HepG2 (cell line): ENCODE results near the gene MYADML2. TPM values are rescaled to one million over a fixed set of nuclear protein-coding genes. Genes with fewer than 3 reads are reported as not detected.

Experiments
- ATF7-NPFF ChIP-seq: sonication (generic); formaldehyde crosslinking; IDR thresholded peaks from 2 replicates; pipeline ENCODE4 v1.8.1; 2023; ENCODE audit warnings: mild to moderate bottlenecking, low read depth, missing genetic modification reagents, moderate library complexity
- GTF3A ChIP-seq: sonication (generic); formaldehyde crosslinking; conservative IDR thresholded peaks from 2 replicates; pipeline ENCODE4 v1.4.0; 2020; ENCODE audit warnings: mild to moderate bottlenecking, missing genetic modification reagents
- HOXA7 ChIP-seq: sonication (generic); formaldehyde crosslinking; IDR thresholded peaks from 2 replicates; pipeline ENCODE4 v1.8.1; 2022; ENCODE audit warnings: mild to moderate bottlenecking, missing genetic modification reagents, moderate library complexity
- IRF1 ChIP-seq: sonication (generic); formaldehyde crosslinking; IDR thresholded peaks from 2 replicates; pipeline ENCODE4 v1.4.0; 2020; ENCODE audit warnings: low read depth, mild to moderate bottlenecking, missing genetic modification reagents
- KLF16 ChIP-seq, 2 experiments: sonication (generic) in 1 of 2; formaldehyde crosslinking in 1 of 2; IDR thresholded peaks; 2 replicates each; pipeline versions ENCODE4 v1.6.1 to v1.8.0; 2016 to 2023; ENCODE audit warnings: missing genetic modification reagents in 2 of 2, missing compliant biosample characterization in 1 of 2
- SMARCE1 ChIP-seq: fragments of 450-650 bp; IDR thresholded peaks from 2 replicates; pipeline ENCODE4 v1.6.1; 2017; ENCODE audit warnings: borderline replicate concordance
- SPEN ChIP-seq: sonication (generic); formaldehyde crosslinking; IDR thresholded peaks from 2 replicates; pipeline ENCODE4 v1.5.1; 2020; ENCODE audit warnings: low read depth, mild to moderate bottlenecking, missing genetic modification reagents
- ZBTB39 ChIP-seq: sonication (generic); formaldehyde crosslinking; IDR thresholded peaks from 2 replicates; pipeline ENCODE4 v1.5.0; 2020; ENCODE audit warnings: missing genetic modification reagents
- ZNF18 ChIP-seq: sonication (generic); formaldehyde crosslinking; IDR thresholded peaks from 2 replicates; pipeline ENCODE4 v1.8.0; 2022; ENCODE audit warnings: mild to moderate bottlenecking, missing genetic modification reagents; ENCODE audit not compliant: insufficient replicate concordance
- ZNF276 ChIP-seq: sonication (generic); formaldehyde crosslinking; IDR thresholded peaks from 2 replicates; pipeline ENCODE4 v1.4.0; 2020; ENCODE audit warnings: mild to moderate bottlenecking, low read depth, missing genetic modification reagents
- ZNF430 ChIP-seq: sonication (generic); formaldehyde crosslinking; IDR thresholded peaks from 2 replicates; pipeline ENCODE4 v1.9.0; 2021; ENCODE audit warnings: mild to moderate bottlenecking, missing genetic modification reagents
- ZNF512B ChIP-seq: sonication (generic); formaldehyde crosslinking; IDR thresholded peaks from 2 replicates; pipeline ENCODE4 v1.5.1; 2020; ENCODE audit warnings: missing genetic modification reagents, mild to moderate bottlenecking, borderline replicate concordance
- ZNF598 ChIP-seq: sonication (generic); formaldehyde crosslinking; IDR thresholded peaks from 2 replicates; pipeline ENCODE4 v1.5.1; 2020; ENCODE audit warnings: mild to moderate bottlenecking, missing genetic modification reagents, borderline replicate concordance
- ZNF615 ChIP-seq: sonication (generic); formaldehyde crosslinking; IDR thresholded peaks from 2 replicates; pipeline ENCODE4 v1.5.0; 2020; ENCODE audit warnings: mild to moderate bottlenecking, missing genetic modification reagents, borderline replicate concordance
- ZSCAN9 ChIP-seq: IDR thresholded peaks from 2 replicates; pipeline ENCODE4 v1.6.1; 2016; ENCODE audit warnings: borderline replicate concordance
- polyA plus RNA-seq, 8 experiments: library from polyadenylated mRNA; depleted of rRNA in 3 of 8; stranded (reverse) in 7 of 8; unstranded in 1 of 8; fragments of >200 nt; fragmentation: Illumina TruSeq in 4 of 8; extraction: Trizol in 4 of 8; gene quantifications; 2 replicates each; pipeline versions ENCODE4 v1.2.1 to v1.2.3, GENCODE V29; 2011 to 2016; ENCODE audit warnings: low read depth in 4 of 8, missing spikeins in 1 of 8, mixed read lengths in 1 of 8; ENCODE audit not compliant: insufficient read depth in 1 of 8
- total RNA-seq, 5 experiments: library from RNA; depleted of rRNA; stranded (reverse); fragments of >200 nt; fragmentation: Illumina TruSeq; extraction: Trizol; gene quantifications; 2 replicates each; pipeline ENCODE4 v1.2.3, GENCODE V29; 2016; ENCODE audit warnings: low read depth in 1 of 5
- TF ChIP-seq, protein P1 (sequence below): sonication (generic); formaldehyde crosslinking; conservative IDR thresholded peaks from 2 replicates; pipeline ENCODE4 v1.8.0; 2022; ENCODE audit warnings: low read depth, missing genetic modification reagents

The MYADML2 gene
- total and polyA plus RNA-seq, 2 of the 13 experiments (the other 11 are each of a cell fraction or from before 2014, with no cell fraction given), result not detected

GRCh38 chr17:81992306-81993102, 45.5 kb upstream of the MYADML2 start (continued):
- TF ChIP-seq ZNF18 (peak; percentile 94), KLF16 (CRISPR knock-in tag; IDR thresholded peaks at IDR 0.05) (peak in 1 of 2 experiments; percentile 98; a peak in 2 of 4 replicates), HOXA7 (peak; percentile 63; the same call in 1 of the 2 replicates), GTF3A (CRISPR knock-in tag) (no peak), ZNF615 (CRISPR knock-in tag) (peak; percentile 97; the same call in 1 of the 2 replicates), ZBTB39 (CRISPR knock-in tag) (no peak), ZNF430 (peak; percentile 99), ZNF512B (CRISPR knock-in tag) (peak; percentile 78; the same call in 1 of the 2 replicates), SMARCE1 (no peak), ZNF598 (CRISPR knock-in tag) (peak; percentile 95), ATF7-NPFF (CRISPR knock-in tag) (peak; percentile 99), SPEN (CRISPR knock-in tag) (peak; percentile 98), IRF1 (CRISPR knock-in tag) (no peak), ZSCAN9 (peak; percentile 95), ZNF276 (CRISPR knock-in tag) (peak; percentile 88; the same call in 1 of the 2 replicates)
- TF ChIP-seq, protein P1, sequence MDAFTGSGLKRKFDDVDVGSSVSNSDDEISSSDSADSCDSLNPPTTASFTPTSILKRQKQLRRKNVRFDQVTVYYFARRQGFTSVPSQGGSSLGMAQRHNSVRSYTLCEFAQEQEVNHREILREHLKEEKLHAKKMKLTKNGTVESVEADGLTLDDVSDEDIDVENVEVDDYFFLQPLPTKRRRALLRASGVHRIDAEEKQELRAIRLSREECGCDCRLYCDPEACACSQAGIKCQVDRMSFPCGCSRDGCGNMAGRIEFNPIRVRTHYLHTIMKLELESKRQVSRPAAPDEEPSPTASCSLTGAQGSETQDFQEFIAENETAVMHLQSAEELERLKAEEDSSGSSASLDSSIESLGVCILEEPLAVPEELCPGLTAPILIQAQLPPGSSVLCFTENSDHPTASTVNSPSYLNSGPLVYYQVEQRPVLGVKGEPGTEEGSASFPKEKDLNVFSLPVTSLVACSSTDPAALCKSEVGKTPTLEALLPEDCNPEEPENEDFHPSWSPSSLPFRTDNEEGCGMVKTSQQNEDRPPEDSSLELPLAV (CRISPR knock-in tag), result 0 out of 2 replicates have a peak, but pooled peaks have one; percentile 60
